RWPE2 (cell line): ENCODE data around the gene JUP.

ENCODE experiments used
- ATAC-seq: fragments of 200-7000 bp; cut with Tn5 transposase; 3 replicates; pipeline ENCODE4 v1.9.1; 2021; ENCODE audit warnings: low read depth
- DNase-seq: peaks from one replicate; pipeline ENCODE4 v3.0.0-alpha.2; 2020; ENCODE audit warnings: low spot score
- H3K27ac ChIP-seq: fragments of 450-650 bp; 2 replicates; pipeline ENCODE4 v1.5.1; 2017; ENCODE audit warnings: mild to moderate bottlenecking; ENCODE audit not compliant: poor library complexity, severe bottlenecking
- H3K27me3 ChIP-seq: fragments of 250-450 bp; sonication (Bioruptor Pico); 2 replicates; pipeline ENCODE4 v1.5.1; 2021; ENCODE audit warnings: mild to moderate bottlenecking, moderate library complexity; ENCODE audit not compliant: insufficient read depth, poor library complexity, severe bottlenecking
- H3K36me3 ChIP-seq: fragments of 250-450 bp; sonication (Bioruptor Pico); 2 replicates; pipeline ENCODE4 v1.5.1; 2020; ENCODE audit warnings: low read depth, mild to moderate bottlenecking, moderate library complexity
- H3K4me1 ChIP-seq: fragments of 250-450 bp; sonication (Bioruptor Pico); 2 replicates; pipeline ENCODE4 v1.5.1; 2021; ENCODE audit warnings: mild to moderate bottlenecking, moderate library complexity; ENCODE audit not compliant: insufficient read depth, poor library complexity, severe bottlenecking
- H3K4me3 ChIP-seq: fragments of 250-450 bp; sonication (Bioruptor Pico); 2 replicates; pipeline ENCODE4 v1.5.1; 2021; ENCODE audit warnings: mild to moderate bottlenecking, moderate library complexity; ENCODE audit not compliant: severe bottlenecking
- H3K9me3 ChIP-seq: fragments of 250-450 bp; sonication (Bioruptor Pico); 2 replicates; pipeline ENCODE4 v1.5.1; 2021; ENCODE audit warnings: mild to moderate bottlenecking, moderate library complexity; ENCODE audit not compliant: severe bottlenecking
- TF ChIP-seq, protein P1 (sequence below): fragments of 450-650 bp; IDR thresholded peaks from one replicate; pipeline ENCODE4 v1.5.1; 2017; ENCODE audit warnings: mild to moderate bottlenecking, moderate library complexity; ENCODE audit not compliant: poor library complexity, severe bottlenecking

The JUP gene

DNA sequence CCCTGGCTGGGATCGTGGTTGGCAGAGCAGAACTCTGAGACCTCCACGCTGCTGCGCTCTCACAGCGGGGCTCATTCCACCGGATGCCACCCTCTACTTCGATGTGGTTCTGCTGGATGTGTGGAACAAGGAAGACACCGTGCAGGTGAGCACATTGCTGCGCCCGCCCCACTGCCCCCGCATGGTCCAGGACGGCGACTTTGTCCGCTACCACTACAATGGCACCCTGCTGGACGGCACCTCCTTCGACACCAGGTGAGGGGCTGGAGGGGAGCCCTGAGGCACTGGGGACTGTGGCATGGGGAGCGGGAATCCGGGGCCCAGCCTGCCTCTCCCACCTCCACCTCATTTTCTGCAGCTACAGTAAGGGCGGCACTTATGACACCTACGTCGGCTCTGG lies 31.5 kb upstream of the JUP start:
- Histone ChIP-seq H3K27me3 (no peaks in the 10 kb centered on the region), H3K36me3 (peaks cover 27% of the 10 kb centered on the region)
- ATAC-seq = no peak

DNA sequence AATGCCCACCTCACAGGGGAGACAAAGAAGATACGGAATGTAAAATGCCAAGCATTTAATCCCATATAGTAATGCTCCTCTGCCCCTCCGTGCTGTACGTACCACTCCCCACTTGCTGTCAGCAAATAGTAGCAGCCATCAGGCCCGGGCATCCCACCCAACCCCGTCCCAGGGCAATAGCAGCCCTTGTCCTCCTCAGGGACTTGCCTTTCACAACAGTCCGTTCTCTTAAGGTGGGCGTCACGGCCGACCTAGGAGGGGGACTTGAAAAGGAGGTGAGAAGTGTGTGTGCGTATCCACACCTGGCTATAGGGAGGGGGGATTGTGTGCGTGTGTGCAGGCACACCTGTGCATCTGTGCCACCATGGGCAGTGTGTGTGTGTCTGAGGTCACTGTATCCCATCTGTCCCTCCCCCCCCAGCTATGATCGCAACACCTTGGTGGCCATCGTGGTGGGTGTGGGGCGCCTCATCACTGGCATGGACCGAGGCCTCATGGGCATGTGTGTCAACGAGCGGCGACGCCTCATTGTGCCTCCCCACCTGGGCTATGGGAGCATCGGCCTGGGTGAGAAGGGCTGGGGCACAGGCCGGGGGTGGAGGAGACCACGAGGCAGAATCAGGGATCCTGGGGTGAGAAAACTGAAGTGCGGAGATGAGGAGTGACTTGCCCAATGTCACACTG lies 30.3 kb upstream of the JUP start:
- Histone ChIP-seq H3K36me3 (peaks cover 27% of the 10 kb centered on the region), H3K4me3 (no peak overlapping the region), H3K4me1 (no peaks in the 10 kb centered on the region), H3K9me3 (no peaks in the 10 kb centered on the region), H3K27me3 (no peaks in the 10 kb centered on the region), H3K27ac (no peak overlapping the region)
- no peak for ATAC-seq
- DNase-seq = no peak
- TF ChIP-seq, protein P1, sequence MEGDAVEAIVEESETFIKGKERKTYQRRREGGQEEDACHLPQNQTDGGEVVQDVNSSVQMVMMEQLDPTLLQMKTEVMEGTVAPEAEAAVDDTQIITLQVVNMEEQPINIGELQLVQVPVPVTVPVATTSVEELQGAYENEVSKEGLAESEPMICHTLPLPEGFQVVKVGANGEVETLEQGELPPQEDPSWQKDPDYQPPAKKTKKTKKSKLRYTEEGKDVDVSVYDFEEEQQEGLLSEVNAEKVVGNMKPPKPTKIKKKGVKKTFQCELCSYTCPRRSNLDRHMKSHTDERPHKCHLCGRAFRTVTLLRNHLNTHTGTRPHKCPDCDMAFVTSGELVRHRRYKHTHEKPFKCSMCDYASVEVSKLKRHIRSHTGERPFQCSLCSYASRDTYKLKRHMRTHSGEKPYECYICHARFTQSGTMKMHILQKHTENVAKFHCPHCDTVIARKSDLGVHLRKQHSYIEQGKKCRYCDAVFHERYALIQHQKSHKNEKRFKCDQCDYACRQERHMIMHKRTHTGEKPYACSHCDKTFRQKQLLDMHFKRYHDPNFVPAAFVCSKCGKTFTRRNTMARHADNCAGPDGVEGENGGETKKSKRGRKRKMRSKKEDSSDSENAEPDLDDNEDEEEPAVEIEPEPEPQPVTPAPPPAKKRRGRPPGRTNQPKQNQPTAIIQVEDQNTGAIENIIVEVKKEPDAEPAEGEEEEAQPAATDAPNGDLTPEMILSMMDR = no peak

More for the DNA sequence above, 31.5 kb upstream of the JUP start:
- Histone ChIP-seq H3K4me1 (no peaks in the 10 kb centered on the region), H3K27ac (no peak overlapping the region), H3K9me3 (no peaks in the 10 kb centered on the region), H3K4me3 (no peak overlapping the region)
- no peak for DNase-seq
- TF ChIP-seq, protein P1 = no peak

DNA sequence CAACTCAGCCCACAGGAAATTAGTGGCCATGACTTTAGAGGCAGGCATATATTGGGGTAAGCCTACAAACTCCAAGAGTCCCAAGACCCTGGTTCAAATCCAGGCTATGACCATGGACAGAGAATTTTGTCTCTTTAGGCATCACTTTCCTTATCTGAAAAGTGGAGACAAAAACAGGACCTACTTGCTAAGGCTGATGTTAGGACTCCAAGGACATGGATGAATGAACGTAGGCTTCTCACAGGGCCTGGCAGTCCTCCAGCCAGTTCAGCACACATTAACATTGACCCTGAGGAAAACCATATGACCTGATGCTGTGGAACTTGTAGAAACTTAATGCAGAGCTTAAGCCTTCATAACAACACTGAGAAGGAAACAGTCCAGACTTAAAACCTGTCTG lies 27.7 kb upstream of the JUP start:
- DNase-seq (no peak), ATAC-seq (no peak)
- H3K27me3 ChIP-seq = no peaks in the 10 kb centered on the region
- H3K36me3 ChIP-seq = peaks cover 27% of the 10 kb centered on the region
- H3K4me3 ChIP-seq = no peak overlapping the region
- no peaks in the 10 kb centered on the region for H3K9me3 ChIP-seq
- TF ChIP-seq, protein P1 = no peak
- peak overlapping the region; percentile 83 for H3K27ac ChIP-seq
- H3K4me1 ChIP-seq = peaks cover 11% of the 10 kb centered on the region

DNA sequence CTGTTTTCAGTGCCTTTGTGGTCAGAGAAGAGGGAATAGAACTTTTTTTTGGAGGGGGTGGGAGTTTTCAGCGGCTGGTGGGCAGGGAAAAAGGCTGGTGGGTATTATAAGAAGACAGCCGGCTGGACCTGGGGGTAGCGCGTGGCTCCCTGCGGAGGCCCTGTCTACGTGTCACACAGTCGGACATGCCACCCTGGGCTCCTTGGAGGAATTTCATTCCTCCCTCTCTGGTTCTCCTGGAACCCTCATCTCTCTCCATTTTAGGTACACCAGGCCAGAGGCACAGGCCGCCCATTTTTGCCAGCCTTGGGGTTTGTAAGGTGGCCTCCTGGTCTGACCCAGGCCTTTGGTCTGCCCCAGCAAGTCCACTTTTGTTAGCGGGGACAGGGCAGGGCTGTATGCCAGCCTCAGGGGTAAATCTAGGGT lies 27.2 kb upstream of the JUP start:
- Histone ChIP-seq H3K4me3 (peak overlapping the region; percentile 75), H3K27ac (peak overlapping the region; percentile 83), H3K27me3 (no peaks in the 10 kb centered on the region), H3K9me3 (no peaks in the 10 kb centered on the region), H3K36me3 (peaks cover 32% of the 10 kb centered on the region), H3K4me1 (peaks cover 11% of the 10 kb centered on the region)
- TF ChIP-seq, protein P1 = no peak
- DNase-seq (no peak), ATAC-seq (no peak)

DNA sequence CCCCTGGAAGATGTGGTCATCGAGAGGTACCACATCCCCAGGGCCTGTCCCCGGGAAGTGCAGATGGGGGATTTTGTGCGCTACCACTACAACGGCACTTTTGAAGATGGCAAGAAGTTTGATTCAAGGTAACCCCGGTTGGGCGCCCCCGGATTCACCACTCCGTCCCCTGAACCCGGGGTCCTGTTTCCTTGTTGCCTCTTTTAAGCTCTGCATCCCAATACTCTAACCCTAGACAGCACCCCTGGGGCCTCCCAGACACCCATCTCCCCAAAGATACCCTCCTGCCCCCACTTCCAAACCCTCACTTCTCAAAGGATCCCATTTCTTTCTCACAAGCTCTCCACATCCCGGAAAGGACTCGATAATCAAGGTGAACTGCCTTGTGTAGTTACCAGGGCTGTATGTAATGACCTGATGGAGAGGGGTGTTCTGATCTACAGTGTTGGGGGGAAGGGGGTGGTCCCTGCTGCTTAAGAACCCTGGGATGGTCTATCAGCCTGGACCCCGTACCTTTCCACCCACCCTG lies 26.7 kb upstream of the JUP start:
- Histone ChIP-seq H3K4me1 (peaks cover 11% of the 10 kb centered on the region), H3K36me3 (peaks cover 33% of the 10 kb centered on the region), H3K27me3 (no peaks in the 10 kb centered on the region), H3K9me3 (no peaks in the 10 kb centered on the region), H3K27ac (peak overlapping the region; percentile 83), H3K4me3 (peak overlapping the region; percentile 75)
- ATAC-seq = no peak
- no peak for DNase-seq
- TF ChIP-seq, protein P1 = no peak
